ENCODE data around the gene RBBP8NL.

The RBBP8NL gene

GRCh38 chr20:62441987-62442539 is 14.7 kb upstream of the RBBP8NL start:
- no peak for TF ChIP-seq CTCF (IDR thresholded peaks at IDR 0.05; ENCODE audit: insufficient read depth, missing control alignments)
- FAIRE-seq (no peak), DNase-seq (ENCODE audit: insufficient read length, low spot score) (no peak)

GRCh38 chr20:62439218-62439617 is 11.9 kb upstream of the RBBP8NL start:
- DNase-seq (ENCODE audit: insufficient read length, low spot score) (no peak), FAIRE-seq (no peak)
- no peak for TF ChIP-seq CTCF (IDR thresholded peaks at IDR 0.05; ENCODE audit: insufficient read depth, missing control alignments)

- FAIRE-seq (no peak), DNase-seq (ENCODE audit: insufficient read length, low spot score) (no peak)
- no peak for TF ChIP-seq CTCF (IDR thresholded peaks at IDR 0.05; ENCODE audit: insufficient read depth, missing control alignments)
Measured at GRCh38 chr20:62437927-62438326, 10.6 kb upstream of the RBBP8NL start.

- no peak for DNase-seq (ENCODE audit: insufficient read length, low spot score)
- no peak for TF ChIP-seq CTCF (IDR thresholded peaks at IDR 0.05; ENCODE audit: insufficient read depth, missing control alignments)
- no peak for FAIRE-seq
Measured at GRCh38 chr20:62437496-62437895, 10.2 kb upstream of the RBBP8NL start.

- no peak for DNase-seq (ENCODE audit: insufficient read length, low spot score)
- FAIRE-seq, result no peak
- no peak for TF ChIP-seq CTCF (IDR thresholded peaks at IDR 0.05; ENCODE audit: insufficient read depth, missing control alignments)
Measured at GRCh38 chr20:62436692-62437091, 9.4 kb upstream of the RBBP8NL start.

- TF ChIP-seq CTCF (IDR thresholded peaks at IDR 0.05; ENCODE audit: insufficient read depth, missing control alignments), result no peak
- DNase-seq (ENCODE audit: insufficient read length, low spot score) (no peak), FAIRE-seq (no peak)
Measured at GRCh38 chr20:62433658-62434497, 6.5 kb upstream of the RBBP8NL start.

- DNase-seq (ENCODE audit: insufficient read length, low spot score), result no peak
- no peak for FAIRE-seq
- no peak for TF ChIP-seq CTCF (IDR thresholded peaks at IDR 0.05; ENCODE audit: insufficient read depth, missing control alignments)
Measured at GRCh38 chr20:62430866-62431447, 3.6 kb upstream of the RBBP8NL start.
